Thyroid gland (tissue), 4 donors: ENCODE results near the gene ASB5.

Source experiments
- CTCF ChIP-seq, 6 experiments: fragments of 200-600 bp in 3 of 6; fragments of 450-650 bp in 3 of 6; sonication (generic) in 3 of 6; IDR thresholded peaks; one replicate each; pipeline ENCODE4 v1.5.1; 2016 to 2019; ENCODE audit warnings: antibody characterized with exemption in 6 of 6, mild to moderate bottlenecking in 2 of 6, inconsistent platforms in 1 of 6, moderate library complexity in 1 of 6
- POLR2A ChIP-seq, 2 donors: fragments of 450-650 bp; IDR thresholded peaks; one replicate each; pipeline ENCODE4 v1.6.1; 2017; ENCODE audit warnings: antibody characterized with exemption in 2 of 2, mild to moderate bottlenecking in 2 of 2, moderate library complexity in 1 of 2

DNA sequence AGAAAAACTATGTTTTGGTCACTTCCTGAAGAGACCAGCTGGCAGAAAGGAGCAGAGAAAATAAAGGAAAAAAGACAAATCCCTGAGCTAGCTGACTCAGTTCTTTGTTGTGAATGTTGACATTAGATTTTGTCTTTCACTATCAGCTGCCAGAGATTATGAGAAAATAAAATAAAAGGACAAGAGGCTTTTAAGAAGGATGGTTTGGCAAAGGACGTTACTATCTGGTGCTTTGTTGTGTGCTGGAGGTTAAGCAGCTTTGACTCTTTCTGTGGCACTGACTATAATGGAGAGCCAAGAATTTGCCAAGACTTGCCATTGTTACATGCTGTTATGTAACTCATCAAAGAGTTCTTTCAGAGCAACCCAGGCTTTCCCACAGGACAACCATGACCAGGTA is 12.1 kb downstream of the ASB5 start:
- no peak for TF ChIP-seq CTCF (IDR thresholded peaks at IDR 0.05)
- TF ChIP-seq POLR2A (IDR thresholded peaks at IDR 0.05) = no peak
